GM04504 (cell line): ENCODE results near the gene ITPKB.

Experiments
- DNase-seq: peaks from one replicate; pipeline ENCODE4 v3.0.0-alpha.2; 2012; ENCODE audit warnings: low read depth

ITPKB gene

DNA sequence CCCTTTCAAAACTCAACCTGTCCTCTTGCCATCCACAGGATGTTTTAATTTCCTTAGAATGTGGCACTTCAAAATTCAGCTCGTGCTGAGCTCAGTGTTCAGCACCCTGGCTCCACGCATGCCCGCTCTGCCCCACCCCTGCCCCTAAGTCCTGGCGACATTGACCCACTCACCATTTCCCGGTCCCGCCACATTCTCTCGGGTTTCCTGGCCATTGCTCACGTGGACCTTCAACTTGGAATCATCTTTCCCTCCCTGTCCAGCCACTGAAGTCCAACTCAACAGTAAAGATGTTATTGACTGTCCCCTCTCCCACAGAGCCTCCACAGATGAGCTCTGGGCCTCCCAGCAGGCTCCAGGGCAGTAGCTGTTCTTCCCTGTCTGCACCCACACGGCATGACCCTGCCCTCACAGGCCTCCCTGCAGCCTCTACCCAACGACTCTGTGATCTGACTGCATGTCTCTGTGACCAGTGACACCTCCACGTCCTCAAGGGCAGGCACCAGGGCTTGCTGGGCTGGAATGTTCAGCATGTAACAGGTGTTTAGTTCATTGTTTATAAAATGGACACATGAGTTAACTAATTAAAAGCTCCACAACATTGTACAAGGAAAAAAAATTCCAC, 53.8 kb downstream of the ITPKB start:
- DNase-seq, result no peak

GRCh38 chr1:226684026-226684425, 55.1 kb downstream of the ITPKB start:
- DNase-seq, result no peak

- no peak for DNase-seq
Measured at GRCh38 chr1:226682871-226683814, 55.9 kb downstream of the ITPKB start.

DNA sequence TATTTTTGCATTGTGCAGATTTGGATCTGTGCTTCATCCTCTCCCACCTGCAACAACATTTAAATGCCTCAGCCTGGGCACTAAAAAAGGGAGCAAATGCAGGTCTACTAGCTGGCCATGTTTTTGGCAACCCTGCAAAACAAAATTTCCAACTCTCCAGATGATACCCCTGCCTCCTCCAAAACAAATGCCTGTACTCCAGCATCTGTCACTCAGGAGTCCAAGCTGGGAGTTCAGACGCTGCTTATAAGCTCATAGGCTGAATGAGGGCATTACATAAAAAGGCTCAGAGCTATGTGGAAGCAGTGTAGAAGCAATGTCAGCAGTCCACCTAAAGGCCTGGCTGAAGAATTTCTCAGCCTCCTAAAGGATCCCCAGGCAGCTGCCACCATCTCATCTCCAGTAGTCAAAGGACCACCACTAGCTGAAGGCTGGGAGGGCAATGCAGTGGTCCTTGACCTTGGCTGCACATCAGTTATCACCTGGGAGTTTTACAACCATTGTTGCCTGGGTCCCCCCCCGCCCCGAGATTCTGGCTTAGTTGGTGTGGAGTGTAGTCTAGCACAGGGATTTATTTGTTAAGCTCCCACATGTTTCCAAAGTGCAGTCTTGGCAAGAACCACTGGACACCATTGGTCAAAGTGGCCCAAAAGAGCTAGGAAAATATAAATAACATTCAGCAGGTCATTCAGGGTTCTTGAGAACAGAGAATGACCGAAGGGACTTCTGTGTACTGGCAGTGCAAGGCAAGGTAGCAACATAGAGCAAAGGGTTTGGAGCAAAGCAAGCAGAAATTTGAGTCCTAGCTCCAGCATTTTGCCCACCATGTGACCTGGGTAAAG, 57.2 kb downstream of the ITPKB start:
- no peak for DNase-seq

- DNase-seq, result no peak
Measured at GRCh38 chr1:226680653-226681052, 58.4 kb downstream of the ITPKB start.

GRCh38 chr1:226679853-226680516, 59.1 kb downstream of the ITPKB start:
- no peak for DNase-seq

DNA sequence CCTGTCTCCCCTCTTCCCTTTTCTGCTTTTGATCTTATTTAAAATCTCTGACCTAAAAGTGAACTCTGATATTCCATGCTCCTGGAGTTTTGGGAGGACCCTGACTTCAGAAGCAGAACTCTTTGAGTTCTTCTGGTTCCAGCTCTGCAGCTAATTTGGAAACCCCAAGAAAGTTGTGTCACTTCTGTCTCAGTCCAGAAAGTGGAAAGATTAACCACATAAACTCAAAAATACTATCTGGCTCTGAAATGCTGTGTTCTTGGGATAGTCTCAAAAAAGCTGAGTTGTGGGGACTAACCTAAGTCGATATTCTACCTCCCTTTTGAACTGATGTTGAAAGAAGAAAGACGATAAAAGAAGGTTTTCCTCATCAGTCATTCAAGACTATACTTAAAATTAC, 59.8 kb downstream of the ITPKB start:
- no peak for DNase-seq

- DNase-seq, result no peak
Measured at GRCh38 chr1:226678701-226679100, 60.4 kb downstream of the ITPKB start.

GRCh38 chr1:226678251-226678650, 60.8 kb downstream of the ITPKB start:
- DNase-seq, result no peak

GRCh38 chr1:226677027-226678020, 61.8 kb downstream of the ITPKB start:
- peak; percentile 75 for DNase-seq

DNA sequence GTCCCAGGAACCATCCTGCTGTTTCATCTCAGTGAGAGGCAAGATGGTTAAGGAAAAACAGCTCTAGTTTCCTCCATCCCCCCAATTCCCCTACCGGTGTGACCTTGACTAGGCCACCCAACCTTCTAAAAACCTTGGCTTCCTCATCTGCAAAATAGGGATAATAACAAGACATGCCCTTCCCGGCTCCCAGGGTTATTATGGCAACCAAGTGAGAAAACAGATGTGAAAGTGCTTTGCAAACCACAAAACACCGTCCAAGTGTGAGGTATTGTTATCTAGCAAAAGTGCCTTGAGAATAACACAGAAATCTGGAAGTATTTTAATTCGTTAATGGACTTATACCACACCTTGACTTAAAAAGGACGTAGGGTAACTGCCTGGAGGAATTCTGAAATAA, 62.7 kb downstream of the ITPKB start:
- DNase-seq, result no peak

- DNase-seq, result no peak
Measured at GRCh38 chr1:226675715-226676357, 63.2 kb downstream of the ITPKB start.

- DNase-seq, result no peak
Measured at GRCh38 chr1:226674892-226675714, 64.0 kb downstream of the ITPKB start.

- DNase-seq, result no peak
Measured at GRCh38 chr1:226672339-226672762, 66.7 kb downstream of the ITPKB start.

- DNase-seq, result no peak
Measured at GRCh38 chr1:226671277-226671676, 67.8 kb downstream of the ITPKB start.

GRCh38 chr1:226670073-226670472, 69.0 kb downstream of the ITPKB start:
- DNase-seq, result no peak

- no peak for DNase-seq
Measured at GRCh38 chr1:226668173-226668560, 70.9 kb downstream of the ITPKB start.

DNA sequence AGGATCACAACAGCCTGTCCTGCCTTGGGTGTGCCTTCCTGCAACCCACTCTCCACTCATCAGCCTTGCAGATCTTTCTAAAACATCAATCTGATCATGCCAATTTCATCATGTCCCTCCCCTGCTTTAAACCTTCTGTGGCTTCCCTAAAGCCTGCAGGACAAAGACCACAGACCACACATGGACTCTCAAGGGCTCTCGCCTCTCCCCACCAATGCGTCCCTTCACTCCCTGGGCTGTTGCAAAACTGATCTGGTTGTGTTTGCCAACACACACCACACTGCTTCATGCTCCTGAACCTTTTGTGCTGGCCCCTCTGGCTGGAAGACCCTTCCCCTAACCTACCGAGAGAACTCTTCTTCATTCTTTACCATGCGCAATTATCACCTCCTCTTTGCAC, 72.4 kb downstream of the ITPKB start:
- no peak for DNase-seq

DNA sequence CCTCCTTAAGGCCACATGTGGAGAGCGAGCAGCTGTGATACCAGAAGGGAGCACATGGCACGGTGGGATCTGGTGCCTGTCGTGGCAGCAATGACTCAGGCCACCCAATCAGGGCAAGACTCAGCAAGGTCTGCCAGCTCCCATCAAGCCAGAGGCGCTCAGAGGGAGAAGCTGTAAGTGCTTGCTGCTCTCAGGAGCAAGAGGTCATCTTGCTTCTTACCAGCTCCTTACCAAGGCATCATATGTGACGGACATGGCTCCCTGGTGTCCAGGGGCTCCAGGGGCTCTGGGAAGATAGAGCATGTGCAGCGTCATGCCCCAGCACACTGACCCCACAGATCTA, 72.9 kb downstream of the ITPKB start:
- DNase-seq, result no peak
